ENCODE data around the gene VPS13D.

The VPS13D gene

DNA sequence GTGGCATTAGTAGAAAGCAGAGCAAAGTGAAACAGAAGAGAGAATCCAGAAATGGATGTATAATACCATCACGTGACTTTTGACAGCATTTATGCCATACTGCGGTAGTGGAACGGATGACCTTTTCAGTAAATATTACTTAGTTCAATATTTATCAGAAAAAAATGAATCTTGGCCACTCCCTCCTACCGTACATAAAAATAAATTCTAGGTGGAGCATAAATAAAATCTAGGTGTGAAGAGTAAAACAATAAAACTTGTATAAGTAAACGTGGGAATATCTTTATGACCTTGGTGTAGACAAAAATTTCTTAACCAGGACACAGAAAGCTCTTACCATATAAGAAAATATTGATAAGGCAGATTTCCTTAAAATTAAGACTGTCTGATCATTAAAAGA is 182.6 kb downstream of the VPS13D start:
- Histone ChIP-seq H3K9me3 (ENCODE audit: control insufficient read depth, insufficient read depth, low read length) (no peaks in the 10 kb centered on the region), H4K20me1 (ENCODE audit: control insufficient read depth, insufficient read depth, low read depth, low read length) (no peaks in the 10 kb centered on the region), H3K79me2 (ENCODE audit: control insufficient read depth, low read length) (no peaks in the 10 kb centered on the region), H3K4me1 (ENCODE audit: control insufficient read depth, low read length) (no peaks in the 10 kb centered on the region), H3K27ac (ENCODE audit: low read depth, low read length) (no peak overlapping the region), H3K4me2 (ENCODE audit: low read length) (no peak overlapping the region), H3K27me3 (ENCODE audit: control insufficient read depth, low read length) (no peaks in the 10 kb centered on the region), H3K36me3 (ENCODE audit: control insufficient read depth, low read length) (peaks cover 6% of the 10 kb centered on the region; the same call in 1 of the 2 replicates), H3K9me2 (replicated peaks; ENCODE audit: control insufficient read depth, low read length) (no peaks in the 10 kb centered on the region), H3K4me3 (ENCODE audit: low read length) (no peak overlapping the region), H3F3A (ENCODE audit: control insufficient read depth, insufficient read depth) (no peaks in the 10 kb centered on the region)
- TF ChIP-seq, protein P1, sequence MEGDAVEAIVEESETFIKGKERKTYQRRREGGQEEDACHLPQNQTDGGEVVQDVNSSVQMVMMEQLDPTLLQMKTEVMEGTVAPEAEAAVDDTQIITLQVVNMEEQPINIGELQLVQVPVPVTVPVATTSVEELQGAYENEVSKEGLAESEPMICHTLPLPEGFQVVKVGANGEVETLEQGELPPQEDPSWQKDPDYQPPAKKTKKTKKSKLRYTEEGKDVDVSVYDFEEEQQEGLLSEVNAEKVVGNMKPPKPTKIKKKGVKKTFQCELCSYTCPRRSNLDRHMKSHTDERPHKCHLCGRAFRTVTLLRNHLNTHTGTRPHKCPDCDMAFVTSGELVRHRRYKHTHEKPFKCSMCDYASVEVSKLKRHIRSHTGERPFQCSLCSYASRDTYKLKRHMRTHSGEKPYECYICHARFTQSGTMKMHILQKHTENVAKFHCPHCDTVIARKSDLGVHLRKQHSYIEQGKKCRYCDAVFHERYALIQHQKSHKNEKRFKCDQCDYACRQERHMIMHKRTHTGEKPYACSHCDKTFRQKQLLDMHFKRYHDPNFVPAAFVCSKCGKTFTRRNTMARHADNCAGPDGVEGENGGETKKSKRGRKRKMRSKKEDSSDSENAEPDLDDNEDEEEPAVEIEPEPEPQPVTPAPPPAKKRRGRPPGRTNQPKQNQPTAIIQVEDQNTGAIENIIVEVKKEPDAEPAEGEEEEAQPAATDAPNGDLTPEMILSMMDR (IDR thresholded peaks at IDR 0.05; ENCODE audit: low read depth, low read length, poor library complexity, severe bottlenecking) = no peak

DNA sequence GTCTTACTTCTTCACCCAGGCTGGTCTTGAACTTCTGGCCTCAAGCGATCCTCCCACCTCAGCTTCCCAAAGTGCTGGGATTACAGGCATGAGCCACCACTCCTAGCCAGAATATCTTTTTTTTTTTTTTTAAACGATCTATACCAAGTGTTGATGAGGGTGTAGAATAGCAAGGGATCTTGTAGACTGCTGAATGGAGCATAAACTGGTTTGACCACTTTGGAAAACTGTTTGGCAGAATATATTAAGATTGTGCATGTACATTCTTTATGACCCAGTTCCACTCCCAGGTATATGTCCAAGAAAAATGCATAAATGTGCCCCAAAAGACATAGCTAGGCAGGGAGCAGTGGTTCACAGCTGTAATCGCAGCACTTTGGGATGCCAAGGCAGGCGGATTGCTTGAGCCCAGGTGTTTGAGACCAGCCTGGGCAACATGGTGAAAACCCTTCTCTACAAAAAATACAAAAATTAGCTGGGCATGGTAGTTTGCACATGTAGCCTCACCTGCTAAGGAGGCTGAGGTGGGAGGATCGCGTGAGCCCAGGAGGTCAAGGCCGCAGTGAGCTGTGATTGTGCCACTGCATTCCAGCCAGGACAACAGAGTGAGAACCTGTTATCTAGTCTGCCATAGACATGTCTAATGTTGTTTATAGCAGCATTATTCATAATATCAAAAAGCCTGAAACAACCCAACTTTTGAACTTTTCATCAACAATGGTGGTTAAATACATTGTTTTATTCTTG is 184.0 kb downstream of the VPS13D start:
- Histone ChIP-seq H3K36me3 (ENCODE audit: control insufficient read depth, low read length) (peaks cover 6% of the 10 kb centered on the region; the same call in 1 of the 2 replicates), H3K27me3 (ENCODE audit: control insufficient read depth, low read length) (no peaks in the 10 kb centered on the region), H3K9me3 (ENCODE audit: control insufficient read depth, insufficient read depth, low read length) (no peaks in the 10 kb centered on the region), H3K4me1 (ENCODE audit: control insufficient read depth, low read length) (no peaks in the 10 kb centered on the region), H3K4me2 (ENCODE audit: low read length) (no peak overlapping the region), H3K27ac (ENCODE audit: low read depth, low read length) (no peak overlapping the region), H3K79me2 (ENCODE audit: control insufficient read depth, low read length) (no peaks in the 10 kb centered on the region), H3K4me3 (ENCODE audit: low read length) (no peak overlapping the region), H3K9me2 (replicated peaks; ENCODE audit: control insufficient read depth, low read length) (no peaks in the 10 kb centered on the region), H3F3A (ENCODE audit: control insufficient read depth, insufficient read depth) (no peaks in the 10 kb centered on the region), H4K20me1 (ENCODE audit: control insufficient read depth, insufficient read depth, low read depth, low read length) (no peaks in the 10 kb centered on the region)
- TF ChIP-seq, protein P1 (IDR thresholded peaks at IDR 0.05; ENCODE audit: low read depth, low read length, poor library complexity, severe bottlenecking) = no peak
- TF ChIP-seq EZH2phosphoT487 (IDR thresholded peaks at IDR 0.05; ENCODE audit: borderline replicate concordance, low read length) = no peak

DNA sequence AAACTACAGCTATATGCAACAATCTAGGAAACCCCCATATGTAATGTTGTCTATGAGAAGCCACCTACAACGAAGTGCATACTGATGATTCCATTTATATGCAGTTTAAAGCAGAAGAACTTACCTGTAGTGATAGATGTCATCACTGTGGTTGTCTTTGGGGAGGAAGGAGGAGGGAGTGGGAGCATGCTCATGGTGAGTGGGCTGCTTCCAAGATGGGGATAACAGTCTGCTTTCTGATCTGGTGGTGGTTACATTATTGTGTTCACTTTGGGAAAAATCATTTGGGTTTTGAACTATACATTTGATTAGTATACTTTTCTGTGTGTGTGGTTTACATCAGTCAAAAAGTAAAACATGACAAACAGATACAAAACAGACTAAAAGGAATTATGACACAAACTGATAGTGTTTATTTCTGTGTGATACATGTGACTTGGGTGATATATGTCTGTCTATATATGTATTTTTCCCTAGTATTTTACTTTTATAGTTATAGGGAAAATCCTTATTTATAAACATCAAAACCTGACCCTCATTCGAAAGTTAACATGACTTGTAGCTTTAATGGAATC is 184.7 kb downstream of the VPS13D start:
- no peak overlapping the region for H3K27ac ChIP-seq (ENCODE audit: low read depth, low read length)

More for the DNA sequence above, 184.7 kb downstream of the VPS13D start:
- Histone ChIP-seq H3K27me3 (ENCODE audit: control insufficient read depth, low read length) (no peaks in the 10 kb centered on the region), H3K4me2 (ENCODE audit: low read length) (no peak overlapping the region), H3K9me2 (replicated peaks; ENCODE audit: control insufficient read depth, low read length) (no peaks in the 10 kb centered on the region), H3K4me1 (ENCODE audit: control insufficient read depth, low read length) (no peaks in the 10 kb centered on the region), H3K79me2 (ENCODE audit: control insufficient read depth, low read length) (no peaks in the 10 kb centered on the region), H3K4me3 (ENCODE audit: low read length) (no peak overlapping the region), H3F3A (ENCODE audit: control insufficient read depth, insufficient read depth) (no peaks in the 10 kb centered on the region), H3K36me3 (ENCODE audit: control insufficient read depth, low read length) (peaks cover 6% of the 10 kb centered on the region; the same call in 1 of the 2 replicates), H3K9me3 (ENCODE audit: control insufficient read depth, insufficient read depth, low read length) (no peaks in the 10 kb centered on the region), H4K20me1 (ENCODE audit: control insufficient read depth, insufficient read depth, low read depth, low read length) (no peaks in the 10 kb centered on the region)
- TF ChIP-seq, protein P1 (IDR thresholded peaks at IDR 0.05; ENCODE audit: low read depth, low read length, poor library complexity, severe bottlenecking) = no peak
- no peak for TF ChIP-seq EZH2phosphoT487 (IDR thresholded peaks at IDR 0.05; ENCODE audit: borderline replicate concordance, low read length)

Measured in DOHH2 (cell line).